MM.1S (cell line): ENCODE data around the gene GPC5.

Source experiments
- DNase-seq: peaks from one replicate; pipeline ENCODE4 v3.0.0-alpha.2; 2015
- H2AFZ ChIP-seq: fragments of 300-600 bp; sonication (generic); 2 replicates; pipeline ENCODE4 v1.6.0; 2016; ENCODE audit warnings: antibody characterized with exemption, low read length
- H3F3A ChIP-seq: fragments of 300-600 bp; sonication (generic); 2 replicates; pipeline ENCODE4 v1.6.1; 2016; ENCODE audit warnings: mild to moderate bottlenecking, antibody characterized with exemption, low read length, moderate library complexity, mixed read lengths; ENCODE audit not compliant: insufficient read depth
- H3K27ac ChIP-seq: fragments of 300-600 bp; sonication (generic); 2 replicates; pipeline ENCODE4 v1.5.1; 2016; ENCODE audit warnings: mild to moderate bottlenecking, low read length
- H3K27me3 ChIP-seq: fragments of 300-600 bp; sonication (generic); replicated peaks from 2 replicates; pipeline ENCODE4 v1.6.0; 2016; ENCODE audit warnings: low read length; ENCODE audit not compliant: insufficient read depth
- H3K36me3 ChIP-seq: fragments of 300-600 bp; sonication (generic); replicated peaks from 2 replicates; pipeline ENCODE4 v1.6.1; 2016; ENCODE audit warnings: mild to moderate bottlenecking, low read length, mixed read lengths; ENCODE audit not compliant: insufficient read depth
- H3K4me1 ChIP-seq: fragments of 300-600 bp; sonication (generic); 2 replicates; pipeline ENCODE4 v1.6.1; 2016; ENCODE audit warnings: low read length, mixed read lengths
- H3K4me2 ChIP-seq: fragments of 300-600 bp; sonication (generic); 2 replicates; pipeline ENCODE4 v1.6.0; 2016; ENCODE audit warnings: low read depth, low read length
- H3K4me3 ChIP-seq: fragments of 300-600 bp; sonication (generic); 2 replicates; pipeline ENCODE4 v1.5.1; 2016; ENCODE audit warnings: low read length, mixed read lengths
- H3K79me2 ChIP-seq: fragments of 300-600 bp; sonication (generic); 2 replicates; pipeline ENCODE4 v1.6.1; 2016; ENCODE audit warnings: mixed run types, low read length, mixed read lengths
- H3K9ac ChIP-seq: fragments of 300-600 bp; sonication (generic); 2 replicates; pipeline ENCODE4 v1.6.1; 2016; ENCODE audit warnings: low read length, mixed read lengths
- H3K9me2 ChIP-seq: fragments of 300-600 bp; sonication (generic); replicated peaks from 2 replicates; pipeline ENCODE4 v1.6.1; 2016; ENCODE audit warnings: mild to moderate bottlenecking, low read length, mixed read lengths; ENCODE audit not compliant: insufficient read depth
- H3K9me3 ChIP-seq: fragments of 300-600 bp; sonication (generic); replicated peaks from 2 replicates; pipeline ENCODE4 v1.6.1; 2016; ENCODE audit warnings: mild to moderate bottlenecking, low read length, mixed read lengths; ENCODE audit not compliant: insufficient read depth
- H4K20me1 ChIP-seq: fragments of 300-600 bp; sonication (generic); 2 replicates; pipeline ENCODE4 v1.6.1; 2016; ENCODE audit warnings: mild to moderate bottlenecking, low read length, moderate library complexity, mixed read lengths; ENCODE audit not compliant: insufficient read depth
- CTCF ChIP-seq: fragments of 300-600 bp; sonication (generic); IDR thresholded peaks from 2 replicates; pipeline ENCODE4 v1.5.1; 2016; ENCODE audit warnings: antibody characterized with exemption, low read length, mixed read lengths
- EZH2 ChIP-seq: fragments of 300-600 bp; sonication (generic); optimal IDR thresholded peaks from 2 replicates; pipeline ENCODE3; 2017; ENCODE audit warnings: low read depth, mild to moderate bottlenecking, antibody characterized with exemption, low read length, mixed read lengths
- EZH2phosphoT487 ChIP-seq: fragments of 300-600 bp; sonication (generic); IDR thresholded peaks from 2 replicates; pipeline ENCODE4 v1.6.1; 2018; ENCODE audit warnings: antibody characterized with exemption, low read length

The GPC5 gene

GRCh38 chr13:92488249-92488852, 1089.9 kb downstream of the GPC5 start:
- Histone ChIP-seq H3K79me2 (no peaks in the 10 kb centered on the region), H4K20me1 (no peaks in the 10 kb centered on the region), H3K27ac (no peak overlapping the region), H2AFZ (no peak overlapping the region), H3F3A (no peaks in the 10 kb centered on the region), H3K9me2 (no peaks in the 10 kb centered on the region), H3K36me3 (no peaks in the 10 kb centered on the region), H3K4me1 (no peaks in the 10 kb centered on the region), H3K27me3 (no peaks in the 10 kb centered on the region), H3K9me3 (no peaks in the 10 kb centered on the region), H3K4me2 (no peak overlapping the region), H3K4me3 (no peak overlapping the region), H3K9ac (no peak overlapping the region)
- TF ChIP-seq CTCF (no peak), EZH2phosphoT487 (no peak), EZH2 (no peak)
- DNase-seq, result no peak

GRCh38 chr13:92491839-92492238, 1093.4 kb downstream of the GPC5 start:
- Histone ChIP-seq H3K4me3 (no peak overlapping the region), H3F3A (no peaks in the 10 kb centered on the region), H3K9me2 (no peaks in the 10 kb centered on the region), H3K36me3 (no peaks in the 10 kb centered on the region), H3K9me3 (no peaks in the 10 kb centered on the region), H2AFZ (no peak overlapping the region), H3K79me2 (no peaks in the 10 kb centered on the region), H3K4me2 (no peak overlapping the region), H3K27me3 (no peaks in the 10 kb centered on the region), H3K27ac (no peak overlapping the region), H3K4me1 (no peaks in the 10 kb centered on the region), H4K20me1 (no peaks in the 10 kb centered on the region), H3K9ac (no peak overlapping the region)
- TF ChIP-seq CTCF (no peak), EZH2phosphoT487 (no peak), EZH2 (no peak)
- DNase-seq, result no peak

- TF ChIP-seq EZH2 (no peak), CTCF (no peak), EZH2phosphoT487 (no peak)
- H3K79me2 ChIP-seq, result no peaks in the 10 kb centered on the region
- no peak overlapping the region for H2AFZ ChIP-seq
- no peaks in the 10 kb centered on the region for H3K36me3 ChIP-seq
- no peaks in the 10 kb centered on the region for H4K20me1 ChIP-seq
- H3K9me3 ChIP-seq, result no peaks in the 10 kb centered on the region
- no peak for DNase-seq
- H3K4me2 ChIP-seq, result no peak overlapping the region
- no peak overlapping the region for H3K9ac ChIP-seq
- no peaks in the 10 kb centered on the region for H3K27me3 ChIP-seq
- H3K27ac ChIP-seq, result no peak overlapping the region
- H3K9me2 ChIP-seq, result no peaks in the 10 kb centered on the region
- no peaks in the 10 kb centered on the region for H3K4me1 ChIP-seq
- H3F3A ChIP-seq, result no peaks in the 10 kb centered on the region
- no peak overlapping the region for H3K4me3 ChIP-seq
Observed at GRCh38 chr13:92494915-92495314, 1096.5 kb downstream of the GPC5 start.
